PC-9 (cell line): ENCODE data around the gene DUSP22. TPM values are rescaled to one million over a fixed set of nuclear protein-coding genes. Genes with fewer than 3 reads are reported as not detected.
A peak's percentile ranks its signal among the peaks of the same experiment; 100 is the strongest.

Experiments used
- BruUV-seq: library from RNA; stranded (reverse); fragments of 400-500 nt; replicated peaks from 2 replicates; lab custom pipeline; 2021; lab: Mats Ljungman, UMichigan
- CTCF ChIA-PET: fragments of 300-600 bp; sonication (Branson Sonifier 250); formaldehyde crosslinking; loops from one replicate; lab custom pipeline; 2022; ENCODE audit warnings: antibody characterized with exemption; lab: Charles Lee
- POLR2A ChIA-PET: fragments of 300-600 bp; sonication (Branson Sonifier 250); formaldehyde crosslinking; loops from one replicate; lab custom pipeline; 2022; ENCODE audit warnings: antibody characterized with exemption; ENCODE audit not compliant: unreplicated experiment; lab: Charles Lee
- DNase-seq, 2 experiments: peaks; one replicate each; pipeline versions ENCODE4 v3.0.0 to v3.0.0-alpha.2; 2015 to 2022; ENCODE audit warnings: mixed read lengths in 1 of 2
- H2AFZ ChIP-seq: fragments of 200-600 bp; sonication (generic); 2 replicates; pipeline ENCODE4 v1.8.1; 2017; ENCODE audit warnings: antibody characterized with exemption
- H3F3A ChIP-seq: fragments of 200-600 bp; sonication (generic); 2 replicates; pipeline ENCODE4 v1.8.1; 2017; ENCODE audit warnings: antibody characterized with exemption, mild to moderate bottlenecking, low read depth; ENCODE audit not compliant: insufficient read depth
- H3K27ac ChIP-seq: fragments of 200-600 bp; sonication (generic); 2 replicates; pipeline ENCODE4 v1.6.1; 2016; ENCODE audit warnings: mixed run types
- H3K27me3 ChIP-seq: fragments of 200-600 bp; sonication (generic); 2 replicates; pipeline ENCODE4 v1.6.1; 2016; ENCODE audit warnings: low read depth, mixed run types; ENCODE audit not compliant: insufficient read depth
- H3K36me3 ChIP-seq: fragments of 200-600 bp; sonication (generic); 2 replicates; pipeline ENCODE4 v1.6.1; 2016; ENCODE audit warnings: low read depth, mixed run types
- H3K4me1 ChIP-seq: fragments of 200-600 bp; sonication (generic); replicated peaks from 2 replicates; pipeline ENCODE4 v1.6.1; 2016; ENCODE audit warnings: mixed run types; ENCODE audit not compliant: insufficient read depth
- H3K4me2 ChIP-seq: fragments of 200-600 bp; sonication (generic); 2 replicates; pipeline ENCODE4 v1.6.1; 2017; ENCODE audit warnings: mixed run types
- H3K4me3 ChIP-seq: fragments of 200-600 bp; sonication (generic); 2 replicates; pipeline ENCODE4 v1.6.1; 2016; ENCODE audit warnings: mixed run types
- H3K79me2 ChIP-seq: fragments of 200-600 bp; sonication (generic); 2 replicates; pipeline ENCODE4 v1.6.1; 2017; ENCODE audit warnings: low read depth, mixed run types
- H3K9me2 ChIP-seq: fragments of 200-600 bp; sonication (generic); 2 replicates; pipeline ENCODE4 v1.8.1; 2017; ENCODE audit warnings: mild to moderate bottlenecking; ENCODE audit not compliant: insufficient read depth
- H3K9me3 ChIP-seq: fragments of 200-600 bp; sonication (generic); 2 replicates; pipeline ENCODE4 v1.8.1; 2016; ENCODE audit warnings: low read depth; ENCODE audit not compliant: insufficient read depth
- H4K20me1 ChIP-seq: fragments of 200-600 bp; sonication (generic); 2 replicates; pipeline ENCODE4 v1.8.1; 2017; ENCODE audit not compliant: insufficient read depth
- EZH2 ChIP-seq: fragments of 200-600 bp; sonication (generic); IDR thresholded peaks from 2 replicates; pipeline ENCODE4 v1.8.0; 2017; ENCODE audit warnings: antibody characterized with exemption, low read depth
- intact Hi-C: fragments of 100-400 bp; cut with micrococcal nuclease; formaldehyde crosslinking; loops from one replicate; pipeline ENCODE4 v1.10.0; 2022; ENCODE audit not compliant: unreplicated experiment
- total RNA-seq: library from RNA; stranded (reverse); gene quantifications from 2 replicates; pipeline ENCODE4 v1.2.3, GENCODE V29; 2021
- TF ChIP-seq, protein P1 (sequence below): fragments of 200-600 bp; sonication (generic); conservative IDR thresholded peaks from 2 replicates; pipeline ENCODE4 v1.6.1; 2017; ENCODE audit warnings: mixed run types, antibody characterized with exemption, mild to moderate bottlenecking, moderate library complexity

DUSP22 gene
- total RNA-seq, 1 experiment from 2014 or later, result 25.5 TPM

DNA sequence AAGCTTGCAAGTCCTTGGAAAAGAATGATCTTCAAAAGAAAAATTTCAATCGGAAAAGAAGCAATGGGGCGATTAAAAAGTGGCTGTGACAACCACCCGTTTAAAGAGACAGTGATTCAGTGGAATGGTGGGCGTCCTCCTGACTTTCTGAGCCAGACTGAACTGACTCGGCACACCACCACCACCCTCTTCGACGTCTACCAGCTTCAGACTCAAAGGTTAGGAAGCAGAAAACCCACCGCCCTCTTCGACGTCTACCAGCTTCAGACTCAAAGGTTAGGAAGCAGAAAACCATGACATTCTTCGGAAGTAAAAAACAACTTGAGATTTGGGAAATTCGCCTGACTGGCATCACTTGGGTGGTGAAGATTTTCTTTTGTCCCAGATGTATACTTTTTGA lies 71.0 kb downstream of the DUSP22 start:
- Histone ChIP-seq H3K27me3 (peaks cover 98% of the 10 kb centered on the region), H2AFZ (no peak overlapping the region), H3F3A (no peaks in the 10 kb centered on the region), H3K4me1 (no peaks in the 10 kb centered on the region), H3K36me3 (no peaks in the 10 kb centered on the region), H4K20me1 (no peaks in the 10 kb centered on the region), H3K9me3 (peaks cover 6% of the 10 kb centered on the region; the same call in 1 of the 2 replicates), H3K27ac (no peak overlapping the region), H3K4me2 (no peak overlapping the region), H3K9me2 (no peaks in the 10 kb centered on the region), H3K79me2 (no peaks in the 10 kb centered on the region), H3K4me3 (no peak overlapping the region)
- intact Hi-C loops, result no loop called here
- no peak for DNase-seq
- no TSS peak for BruUV-seq
- ChIA-PET POLR2A (no interaction called here), CTCF (no interaction called here)
- TF ChIP-seq EZH2, result peak; percentile 25; the same call in 1 of the 2 replicates
- TF ChIP-seq, protein P1, sequence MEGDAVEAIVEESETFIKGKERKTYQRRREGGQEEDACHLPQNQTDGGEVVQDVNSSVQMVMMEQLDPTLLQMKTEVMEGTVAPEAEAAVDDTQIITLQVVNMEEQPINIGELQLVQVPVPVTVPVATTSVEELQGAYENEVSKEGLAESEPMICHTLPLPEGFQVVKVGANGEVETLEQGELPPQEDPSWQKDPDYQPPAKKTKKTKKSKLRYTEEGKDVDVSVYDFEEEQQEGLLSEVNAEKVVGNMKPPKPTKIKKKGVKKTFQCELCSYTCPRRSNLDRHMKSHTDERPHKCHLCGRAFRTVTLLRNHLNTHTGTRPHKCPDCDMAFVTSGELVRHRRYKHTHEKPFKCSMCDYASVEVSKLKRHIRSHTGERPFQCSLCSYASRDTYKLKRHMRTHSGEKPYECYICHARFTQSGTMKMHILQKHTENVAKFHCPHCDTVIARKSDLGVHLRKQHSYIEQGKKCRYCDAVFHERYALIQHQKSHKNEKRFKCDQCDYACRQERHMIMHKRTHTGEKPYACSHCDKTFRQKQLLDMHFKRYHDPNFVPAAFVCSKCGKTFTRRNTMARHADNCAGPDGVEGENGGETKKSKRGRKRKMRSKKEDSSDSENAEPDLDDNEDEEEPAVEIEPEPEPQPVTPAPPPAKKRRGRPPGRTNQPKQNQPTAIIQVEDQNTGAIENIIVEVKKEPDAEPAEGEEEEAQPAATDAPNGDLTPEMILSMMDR, result no peak

DNA sequence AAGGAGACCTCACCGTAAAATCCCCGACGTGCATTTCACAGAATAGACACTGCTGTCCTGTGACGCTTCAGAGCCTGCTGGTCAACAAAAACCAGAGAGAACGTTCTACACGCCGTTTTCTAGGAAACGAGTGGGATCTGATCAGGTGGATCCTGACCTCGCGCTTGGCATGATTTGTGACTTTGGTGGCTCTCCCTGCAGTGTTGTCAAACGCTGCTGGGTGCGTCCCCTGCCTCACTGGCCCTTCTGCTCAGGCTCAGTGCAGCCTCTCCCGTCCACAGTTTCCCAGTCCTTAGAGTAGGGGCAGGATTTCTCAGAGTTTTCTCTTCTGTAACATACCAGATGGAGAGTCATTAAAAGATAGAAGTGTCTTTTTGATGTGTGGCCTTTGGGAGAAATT lies 71.6 kb downstream of the DUSP22 start:
- Histone ChIP-seq H3K4me2 (no peak overlapping the region), H4K20me1 (no peaks in the 10 kb centered on the region), H3K9me2 (no peaks in the 10 kb centered on the region), H3K79me2 (no peaks in the 10 kb centered on the region), H3K27ac (no peak overlapping the region), H3K4me3 (no peak overlapping the region), H3K4me1 (no peaks in the 10 kb centered on the region), H2AFZ (no peak overlapping the region), H3F3A (no peaks in the 10 kb centered on the region), H3K9me3 (peaks cover 6% of the 10 kb centered on the region; the same call in 1 of the 2 replicates), H3K36me3 (no peaks in the 10 kb centered on the region), H3K27me3 (peaks cover 98% of the 10 kb centered on the region)
- intact Hi-C loops, result no loop called here
- ChIA-PET POLR2A (no interaction called here), CTCF (no interaction called here)
- DNase-seq, result no peak
- TF ChIP-seq EZH2, result no peak
- TF ChIP-seq, protein P1, result no peak
- BruUV-seq, result no TSS peak

DNA sequence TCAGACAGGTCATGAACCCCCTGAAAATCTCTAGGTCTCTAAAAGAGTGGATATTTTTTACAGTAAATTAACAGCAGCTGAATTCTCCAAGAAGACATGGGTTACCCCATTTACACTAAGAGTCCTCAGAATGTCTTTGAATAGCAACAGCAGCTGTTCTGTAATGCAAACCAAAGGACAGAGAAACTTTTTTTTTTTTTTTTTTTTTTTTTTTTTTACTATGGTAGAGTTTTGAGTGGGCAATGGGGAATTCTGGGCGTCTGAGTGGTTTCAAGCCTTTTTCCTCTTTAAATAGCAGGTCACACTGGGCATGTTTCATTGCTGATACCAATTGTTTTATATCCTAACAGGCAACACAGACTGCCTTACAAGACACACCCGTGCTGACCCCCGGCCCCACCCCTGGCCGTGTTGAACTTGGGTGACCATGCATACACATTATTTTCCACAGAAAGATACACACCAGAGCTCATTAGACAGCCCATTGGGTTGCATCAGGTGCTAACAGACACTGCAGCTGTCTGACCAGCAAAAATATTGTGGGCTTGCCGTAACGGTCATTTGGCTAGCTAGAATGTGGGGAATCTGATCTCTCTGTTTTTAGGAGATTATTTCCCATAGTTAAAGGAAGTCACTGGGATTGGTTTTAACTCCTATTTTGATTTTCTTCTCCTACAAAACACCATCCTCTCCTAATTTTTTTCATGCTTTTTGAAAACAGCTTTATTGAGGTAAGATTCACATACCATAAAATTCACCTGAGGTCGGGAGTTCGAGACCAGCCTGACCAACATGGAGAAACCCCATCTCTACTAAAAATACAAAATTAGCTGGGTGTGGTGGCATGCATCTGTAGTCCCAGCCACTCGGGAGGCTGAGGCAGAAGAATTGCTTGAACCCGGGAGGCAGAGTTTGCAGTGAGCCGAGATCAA lies 72.6 kb downstream of the DUSP22 start:
- no peak overlapping the region for H3K4me3 ChIP-seq
- H4K20me1 ChIP-seq, result no peaks in the 10 kb centered on the region
- H3K27me3 ChIP-seq, result peaks cover 100% of the 10 kb centered on the region
- no peaks in the 10 kb centered on the region for H3K9me2 ChIP-seq
- intact Hi-C loops, result no loop called here
- ChIA-PET CTCF (no interaction called here), POLR2A (no interaction called here)
- no peaks in the 10 kb centered on the region for H3K4me1 ChIP-seq
- no peaks in the 10 kb centered on the region for H3K79me2 ChIP-seq
- H3F3A ChIP-seq, result no peaks in the 10 kb centered on the region
- BruUV-seq, result no TSS peak
- no peaks in the 10 kb centered on the region for H3K36me3 ChIP-seq
- TF ChIP-seq, protein P1, result no peak
- no peak for TF ChIP-seq EZH2
- no peak overlapping the region for H3K27ac ChIP-seq
- no peak overlapping the region for H3K4me2 ChIP-seq
- H3K9me3 ChIP-seq, result peaks cover 6% of the 10 kb centered on the region; the same call in 1 of the 2 replicates
- DNase-seq, result no peak
- H2AFZ ChIP-seq, result no peak overlapping the region
